Measurements from ENCODE around the gene TMEM18. TPM values are rescaled to one million over a fixed set of nuclear protein-coding genes. Genes with fewer than 3 reads are reported as not detected.

Gene TMEM18
- total RNA-seq, 1 experiment from 2014 or later: 49.6 TPM

DNA sequence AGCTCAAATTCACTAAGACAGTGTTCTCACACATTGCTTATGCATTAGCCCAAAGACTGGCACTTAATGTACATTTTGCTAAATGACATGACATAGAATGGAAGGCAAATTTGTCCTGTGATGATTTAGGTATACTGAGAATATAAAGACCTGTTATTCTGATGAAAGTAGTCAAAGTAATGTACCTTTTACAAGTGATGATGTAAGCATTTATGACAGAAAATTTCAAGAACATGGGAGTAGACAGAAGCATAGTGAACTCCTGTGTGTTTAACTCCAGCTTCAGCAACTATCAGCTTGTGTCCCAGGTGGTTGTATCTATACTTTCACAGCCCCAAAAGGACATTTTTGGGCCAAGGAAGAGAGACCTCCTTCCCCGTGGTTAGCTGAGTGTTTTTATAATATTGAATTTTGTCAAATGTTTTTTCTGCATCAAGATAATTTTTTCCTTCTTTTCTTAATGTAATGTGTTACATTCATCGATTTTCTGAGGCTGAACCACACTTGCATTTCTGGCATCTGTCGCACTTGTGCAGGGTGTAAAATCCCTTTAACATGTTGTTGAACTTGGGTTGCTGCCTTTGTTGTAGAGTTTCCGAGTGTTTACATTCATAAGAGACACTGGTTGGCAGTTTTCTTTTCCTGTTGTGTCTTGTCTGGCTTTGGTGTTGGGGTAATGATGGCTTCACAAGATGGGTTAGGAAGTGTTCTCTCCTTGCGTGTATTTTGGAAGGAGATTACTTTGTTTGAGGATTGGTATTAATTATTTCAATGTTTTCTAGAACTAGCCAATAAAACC lies 33.9 kb upstream of the TMEM18 start:
- no peak for TF ChIP-seq SIN3A (IDR thresholded peaks at IDR 0.05; ENCODE audit: borderline replicate concordance, insufficient read depth, low read depth, low read length)
- TF ChIP-seq, protein P1, sequence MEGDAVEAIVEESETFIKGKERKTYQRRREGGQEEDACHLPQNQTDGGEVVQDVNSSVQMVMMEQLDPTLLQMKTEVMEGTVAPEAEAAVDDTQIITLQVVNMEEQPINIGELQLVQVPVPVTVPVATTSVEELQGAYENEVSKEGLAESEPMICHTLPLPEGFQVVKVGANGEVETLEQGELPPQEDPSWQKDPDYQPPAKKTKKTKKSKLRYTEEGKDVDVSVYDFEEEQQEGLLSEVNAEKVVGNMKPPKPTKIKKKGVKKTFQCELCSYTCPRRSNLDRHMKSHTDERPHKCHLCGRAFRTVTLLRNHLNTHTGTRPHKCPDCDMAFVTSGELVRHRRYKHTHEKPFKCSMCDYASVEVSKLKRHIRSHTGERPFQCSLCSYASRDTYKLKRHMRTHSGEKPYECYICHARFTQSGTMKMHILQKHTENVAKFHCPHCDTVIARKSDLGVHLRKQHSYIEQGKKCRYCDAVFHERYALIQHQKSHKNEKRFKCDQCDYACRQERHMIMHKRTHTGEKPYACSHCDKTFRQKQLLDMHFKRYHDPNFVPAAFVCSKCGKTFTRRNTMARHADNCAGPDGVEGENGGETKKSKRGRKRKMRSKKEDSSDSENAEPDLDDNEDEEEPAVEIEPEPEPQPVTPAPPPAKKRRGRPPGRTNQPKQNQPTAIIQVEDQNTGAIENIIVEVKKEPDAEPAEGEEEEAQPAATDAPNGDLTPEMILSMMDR (IDR thresholded peaks at IDR 0.05): no peak
- TF ChIP-seq TCF7L2 (IDR thresholded peaks at IDR 0.05; ENCODE audit: low read depth, low read length): no peak
- TF ChIP-seq POLR2AphosphoS5 (IDR thresholded peaks at IDR 0.05; ENCODE audit: low read depth, low read length): no peak
- TF ChIP-seq, protein P2, sequence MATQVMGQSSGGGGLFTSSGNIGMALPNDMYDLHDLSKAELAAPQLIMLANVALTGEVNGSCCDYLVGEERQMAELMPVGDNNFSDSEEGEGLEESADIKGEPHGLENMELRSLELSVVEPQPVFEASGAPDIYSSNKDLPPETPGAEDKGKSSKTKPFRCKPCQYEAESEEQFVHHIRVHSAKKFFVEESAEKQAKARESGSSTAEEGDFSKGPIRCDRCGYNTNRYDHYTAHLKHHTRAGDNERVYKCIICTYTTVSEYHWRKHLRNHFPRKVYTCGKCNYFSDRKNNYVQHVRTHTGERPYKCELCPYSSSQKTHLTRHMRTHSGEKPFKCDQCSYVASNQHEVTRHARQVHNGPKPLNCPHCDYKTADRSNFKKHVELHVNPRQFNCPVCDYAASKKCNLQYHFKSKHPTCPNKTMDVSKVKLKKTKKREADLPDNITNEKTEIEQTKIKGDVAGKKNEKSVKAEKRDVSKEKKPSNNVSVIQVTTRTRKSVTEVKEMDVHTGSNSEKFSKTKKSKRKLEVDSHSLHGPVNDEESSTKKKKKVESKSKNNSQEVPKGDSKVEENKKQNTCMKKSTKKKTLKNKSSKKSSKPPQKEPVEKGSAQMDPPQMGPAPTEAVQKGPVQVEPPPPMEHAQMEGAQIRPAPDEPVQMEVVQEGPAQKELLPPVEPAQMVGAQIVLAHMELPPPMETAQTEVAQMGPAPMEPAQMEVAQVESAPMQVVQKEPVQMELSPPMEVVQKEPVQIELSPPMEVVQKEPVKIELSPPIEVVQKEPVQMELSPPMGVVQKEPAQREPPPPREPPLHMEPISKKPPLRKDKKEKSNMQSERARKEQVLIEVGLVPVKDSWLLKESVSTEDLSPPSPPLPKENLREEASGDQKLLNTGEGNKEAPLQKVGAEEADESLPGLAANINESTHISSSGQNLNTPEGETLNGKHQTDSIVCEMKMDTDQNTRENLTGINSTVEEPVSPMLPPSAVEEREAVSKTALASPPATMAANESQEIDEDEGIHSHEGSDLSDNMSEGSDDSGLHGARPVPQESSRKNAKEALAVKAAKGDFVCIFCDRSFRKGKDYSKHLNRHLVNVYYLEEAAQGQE (IDR thresholded peaks at IDR 0.05; ENCODE audit: insufficient read depth in 1 of 2, low read depth in 2 of 2, low read length in 1 of 2): no peak
- Histone ChIP-seq H3K9me3 (ENCODE audit: control insufficient read depth, insufficient read depth, low read depth, low read length) (no peaks in the 10 kb centered on the region), H3K4me3 (ENCODE audit: low read depth in 2 of 2, low read length in 2 of 2) (no peak overlapping the region), H3K36me3 (ENCODE audit: control insufficient read depth, insufficient read depth, low read length) (no peaks in the 10 kb centered on the region), H3K27me3 (ENCODE audit: control insufficient read depth, insufficient read depth, low read length) (no peaks in the 10 kb centered on the region), H3K4me1 (ENCODE audit: control insufficient read depth, insufficient read depth, low read length) (no peaks in the 10 kb centered on the region), H3K27ac (ENCODE audit: low read length) (no peak overlapping the region)
- POLR2A ChIA-PET: no interaction called here
- DNase-seq (ENCODE audit: low read depth, low spot score) (no peak), ATAC-seq (no peak)
- CTCF ChIA-PET: no interaction called here
- intact Hi-C loops (cut with micrococcal nuclease; ENCODE audit: unreplicated experiment) (no loop called here), in situ Hi-C loops (cut with HindIII; ENCODE audit: low pct_unique_long_range_greater_than_20kb, low sequenced_read_pairs) (no loop called here)
- no TSS peak for BruUV-seq (replicated peaks)

DNA sequence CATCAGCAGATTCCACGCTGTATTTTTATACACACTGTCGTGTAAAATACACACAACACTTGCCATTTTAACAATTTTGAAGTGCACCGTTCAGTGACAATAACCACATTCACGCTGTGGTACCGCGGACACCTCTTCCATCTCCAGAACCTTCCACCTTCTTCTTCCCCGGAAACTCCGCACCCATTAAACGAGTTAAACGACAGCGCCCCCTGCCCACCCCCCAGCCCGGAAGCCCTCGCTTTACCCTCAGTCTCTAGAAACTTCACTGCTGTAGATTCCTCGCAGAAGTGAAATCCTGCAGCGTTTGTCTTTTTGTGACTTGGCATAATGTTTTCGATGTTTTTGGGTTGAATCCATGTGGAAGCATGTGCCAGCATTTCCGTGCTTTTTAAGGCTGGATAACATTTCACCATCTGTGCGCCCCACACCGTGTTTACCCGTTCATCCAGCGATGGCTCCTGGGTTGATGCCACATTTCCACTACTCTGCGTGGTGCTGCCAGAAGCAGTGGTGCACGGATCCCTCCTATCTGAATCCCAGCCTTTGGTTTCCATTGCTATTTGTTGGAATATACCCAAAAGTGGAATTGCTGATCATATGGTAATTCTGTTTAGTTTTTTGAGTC lies 32.0 kb upstream of the TMEM18 start:
- no TSS peak for BruUV-seq (replicated peaks)
- intact Hi-C loops (cut with micrococcal nuclease; ENCODE audit: unreplicated experiment): no loop called here
- Histone ChIP-seq H3K4me3 (ENCODE audit: low read depth in 2 of 2, low read length in 2 of 2) (no peak overlapping the region), H3K9me3 (ENCODE audit: control insufficient read depth, insufficient read depth, low read depth, low read length) (no peaks in the 10 kb centered on the region), H3K27ac (ENCODE audit: low read length) (no peak overlapping the region), H3K36me3 (ENCODE audit: control insufficient read depth, insufficient read depth, low read length) (no peaks in the 10 kb centered on the region), H3K27me3 (ENCODE audit: control insufficient read depth, insufficient read depth, low read length) (no peaks in the 10 kb centered on the region), H3K4me1 (ENCODE audit: control insufficient read depth, insufficient read depth, low read length) (no peaks in the 10 kb centered on the region)
- in situ Hi-C loops (cut with HindIII; ENCODE audit: low pct_unique_long_range_greater_than_20kb, low sequenced_read_pairs): no loop called here
- CTCF ChIA-PET: no interaction called here
- no peak for TF ChIP-seq POLR2AphosphoS5 (IDR thresholded peaks at IDR 0.05; ENCODE audit: low read depth, low read length)
- TF ChIP-seq, protein P2 (IDR thresholded peaks at IDR 0.05; ENCODE audit: insufficient read depth in 1 of 2, low read depth in 2 of 2, low read length in 1 of 2): no peak
- TF ChIP-seq TCF7L2 (IDR thresholded peaks at IDR 0.05; ENCODE audit: low read depth, low read length): no peak
- TF ChIP-seq, protein P1 (IDR thresholded peaks at IDR 0.05): no peak
- TF ChIP-seq SIN3A (IDR thresholded peaks at IDR 0.05; ENCODE audit: borderline replicate concordance, insufficient read depth, low read depth, low read length): no peak
- POLR2A ChIA-PET: no interaction called here
- ATAC-seq: no peak
- DNase-seq (ENCODE audit: low read depth, low spot score): no peak
